WTC11 (cell line): ENCODE data around the gene WSCD1. TPM values are rescaled to one million over a fixed set of nuclear protein-coding genes. Genes with fewer than 3 reads are reported as not detected.

ENCODE experiments used
- ATAC-seq: fragments of 200-7000 bp; cut with Tn5 transposase; 2 replicates; pipeline ENCODE4 v1.10.0; 2021; ENCODE audit warnings: mild to moderate bottlenecking, moderate library complexity
- CTCF ChIA-PET: fragments of 300-600 bp; sonication (Branson Sonifier 250); formaldehyde crosslinking; loops from one replicate; lab custom pipeline; 2021; ENCODE audit warnings: antibody characterized with exemption; lab: Charles Lee
- POLR2A ChIA-PET: fragments of 350-600 bp; sonication (Branson Sonifier 250); formaldehyde crosslinking; loops from one replicate; lab custom pipeline; 2021; ENCODE audit warnings: antibody characterized with exemption; lab: Charles Lee
- DNase-seq: peaks from one replicate; pipeline ENCODE4 v3.0.0; 2021; ENCODE audit warnings: low spot score
- H3K27ac Mint-ChIP-seq: 2 replicates; pipeline ENCODE4 v1.8.0; 2021; ENCODE audit warnings: mixed read lengths
- H3K27me3 Mint-ChIP-seq: 2 replicates; pipeline ENCODE4 v1.8.0; 2021; ENCODE audit warnings: low read depth, mild to moderate bottlenecking, moderate library complexity, mixed read lengths
- H3K36me3 Mint-ChIP-seq: 2 replicates; pipeline ENCODE4 v1.8.0; 2021; ENCODE audit warnings: mixed read lengths
- H3K4me1 Mint-ChIP-seq: 2 replicates; pipeline ENCODE4 v1.8.0; 2022; ENCODE audit warnings: mixed read lengths
- H3K4me3 Mint-ChIP-seq: 2 replicates; pipeline ENCODE4 v1.8.0; 2021; ENCODE audit warnings: mild to moderate bottlenecking, moderate library complexity, mixed read lengths
- H3K9me3 Mint-ChIP-seq: 2 replicates; pipeline ENCODE4 v1.8.0; 2021; ENCODE audit warnings: mixed read lengths
- CREB1 ChIP-seq: sonication (generic); formaldehyde crosslinking; IDR thresholded peaks from 2 replicates; pipeline ENCODE4 v1.8.0; 2023; ENCODE audit warnings: mild to moderate bottlenecking, missing genetic modification reagents
- CTCF ChIP-seq: fragments of 200-600 bp; IDR thresholded peaks from 2 replicates; pipeline ENCODE4 v1.8.0; 2022; ENCODE audit warnings: antibody characterized with exemption
- E2F4 ChIP-seq: sonication (generic); formaldehyde crosslinking; IDR thresholded peaks from 2 replicates; pipeline ENCODE4 v1.8.1; 2022; ENCODE audit warnings: low read depth, mild to moderate bottlenecking, moderate library complexity, missing genetic modification reagents, borderline replicate concordance
- ESRRA ChIP-seq: sonication (generic); formaldehyde crosslinking; IDR thresholded peaks from 2 replicates; pipeline ENCODE4 v1.8.1; 2022; ENCODE audit warnings: mild to moderate bottlenecking, missing genetic modification reagents, borderline replicate concordance
- GTF2I ChIP-seq: fragments of 250-450 bp; sonication (Bioruptor Pico); conservative IDR thresholded peaks from 2 replicates; pipeline ENCODE4 v1.4.0; 2021; ENCODE audit warnings: mild to moderate bottlenecking
- IRF2 ChIP-seq: sonication (generic); formaldehyde crosslinking; IDR thresholded peaks from 2 replicates; pipeline ENCODE4 v1.8.0; 2022; ENCODE audit warnings: low read depth, missing genetic modification reagents, borderline replicate concordance
- NFATC4 ChIP-seq: fragments of 250-450 bp; sonication (Bioruptor Pico); IDR thresholded peaks from 2 replicates; pipeline ENCODE4 v1.9.0; 2021; ENCODE audit warnings: mild to moderate bottlenecking
- NFE2L1 ChIP-seq: sonication (generic); formaldehyde crosslinking; IDR thresholded peaks from 2 replicates; pipeline ENCODE4 v1.8.1; 2023; ENCODE audit warnings: missing genetic modification reagents
- NR1H2 ChIP-seq: sonication (generic); formaldehyde crosslinking; IDR thresholded peaks from 2 replicates; pipeline ENCODE4 v1.9.0; 2021; ENCODE audit warnings: mild to moderate bottlenecking, moderate library complexity, missing genetic modification reagents
- NR2C2 ChIP-seq: sonication (generic); formaldehyde crosslinking; IDR thresholded peaks from 2 replicates; pipeline ENCODE4 v1.8.0; 2022; ENCODE audit warnings: mild to moderate bottlenecking, missing genetic modification reagents
- SMAD3 ChIP-seq: sonication (generic); formaldehyde crosslinking; IDR thresholded peaks from 2 replicates; pipeline ENCODE4 v1.8.0; 2022; ENCODE audit warnings: missing genetic modification reagents, mild to moderate bottlenecking, borderline replicate concordance
- TEAD4 ChIP-seq: sonication (generic); formaldehyde crosslinking; IDR thresholded peaks from 2 replicates; pipeline ENCODE4 v1.8.0; 2022; ENCODE audit warnings: mild to moderate bottlenecking, missing genetic modification reagents
- TP53 ChIP-seq: sonication (generic); formaldehyde crosslinking; IDR thresholded peaks from 2 replicates; pipeline ENCODE4 v1.8.1; 2023; ENCODE audit warnings: mild to moderate bottlenecking, missing genetic modification reagents
- ZNF138 ChIP-seq: sonication (generic); formaldehyde crosslinking; conservative IDR thresholded peaks from 2 replicates; pipeline ENCODE4 v1.8.1; 2022; ENCODE audit warnings: mild to moderate bottlenecking, moderate library complexity, missing genetic modification reagents
- ZNF423 ChIP-seq: fragments of 250-450 bp; sonication (Bioruptor Pico); IDR thresholded peaks from 2 replicates; pipeline ENCODE4 v2.1.2; 2022; ENCODE audit warnings: mild to moderate bottlenecking, moderate library complexity
- ZNF671 ChIP-seq: fragments of 250-450 bp; sonication (Bioruptor Pico); IDR thresholded peaks from 2 replicates; pipeline ENCODE4 v1.8.0; 2021; ENCODE audit warnings: mild to moderate bottlenecking
- ZSCAN18 ChIP-seq: fragments of 250-450 bp; sonication (Bioruptor Pico); IDR thresholded peaks from 2 replicates; pipeline ENCODE4 v2.1.2; 2022; ENCODE audit warnings: mild to moderate bottlenecking, moderate library complexity
- total RNA-seq: library from RNA; stranded (reverse); gene quantifications from 3 replicates; pipeline ENCODE4 v1.2.3, GENCODE V29; 2021
- TF ChIP-seq, protein P1 (sequence below): sonication (generic); formaldehyde crosslinking; IDR thresholded peaks from 2 replicates; pipeline ENCODE4 v1.8.0; 2022; ENCODE audit warnings: mild to moderate bottlenecking, missing genetic modification reagents
- TF ChIP-seq, protein P2 (sequence below): sonication (generic); formaldehyde crosslinking; IDR thresholded peaks from 2 replicates; pipeline ENCODE4 v1.8.0; 2022; ENCODE audit warnings: mild to moderate bottlenecking, missing genetic modification reagents
- TF ChIP-seq, protein P3 (sequence below): sonication (generic); formaldehyde crosslinking; IDR thresholded peaks from 2 replicates; pipeline ENCODE4 v1.8.0; 2022; ENCODE audit warnings: missing genetic modification reagents
- TF ChIP-seq, protein P4 (sequence below): sonication (generic); formaldehyde crosslinking; IDR thresholded peaks from 2 replicates; pipeline ENCODE4 v1.8.1; 2023; ENCODE audit warnings: mild to moderate bottlenecking, missing genetic modification reagents

Gene WSCD1
- total RNA-seq, 1 experiment from 2014 or later = 57.5 TPM

GRCh38 chr17:6065351-6065750, 4.8 kb upstream of the WSCD1 start (continued):
- TF ChIP-seq ZNF671 = no peak
- no peak for TF ChIP-seq ZNF138 (CRISPR knock-in tag)
- TF ChIP-seq E2F4 (CRISPR knock-in tag) = no peak
- TF ChIP-seq IRF2 (CRISPR knock-in tag) = no peak
- TF ChIP-seq ZSCAN18 (CRISPR knock-in tag) = no peak

GRCh38 chr17:6066183-6066948, 3.8 kb upstream of the WSCD1 start:
- ATAC-seq = no peak
- H3K4me3 Mint-ChIP-seq = no peak overlapping the region
- no peak for DNase-seq
- H3K36me3 Mint-ChIP-seq = no peaks in the 10 kb centered on the region
- H3K4me1 Mint-ChIP-seq = peaks cover 16% of the 10 kb centered on the region
- no peak overlapping the region for H3K27ac Mint-ChIP-seq
- no peak for TF ChIP-seq ESRRA (CRISPR knock-in tag)
- no peak for TF ChIP-seq TP53
- TF ChIP-seq, protein P1, sequence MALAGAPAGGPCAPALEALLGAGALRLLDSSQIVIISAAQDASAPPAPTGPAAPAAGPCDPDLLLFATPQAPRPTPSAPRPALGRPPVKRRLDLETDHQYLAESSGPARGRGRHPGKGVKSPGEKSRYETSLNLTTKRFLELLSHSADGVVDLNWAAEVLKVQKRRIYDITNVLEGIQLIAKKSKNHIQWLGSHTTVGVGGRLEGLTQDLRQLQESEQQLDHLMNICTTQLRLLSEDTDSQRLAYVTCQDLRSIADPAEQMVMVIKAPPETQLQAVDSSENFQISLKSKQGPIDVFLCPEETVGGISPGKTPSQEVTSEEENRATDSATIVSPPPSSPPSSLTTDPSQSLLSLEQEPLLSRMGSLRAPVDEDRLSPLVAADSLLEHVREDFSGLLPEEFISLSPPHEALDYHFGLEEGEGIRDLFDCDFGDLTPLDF = no peak
- TF ChIP-seq TEAD4 (CRISPR knock-in tag) = no peak
- TF ChIP-seq NFATC4 (CRISPR knock-in tag) = no peak
- TF ChIP-seq SMAD3 (CRISPR knock-in tag) = no peak
- no peak for TF ChIP-seq GTF2I (CRISPR knock-in tag)
- no peak for TF ChIP-seq ZNF423
- TF ChIP-seq NFE2L1 = no peak
- TF ChIP-seq NR1H2 = no peak
- TF ChIP-seq, protein P2, sequence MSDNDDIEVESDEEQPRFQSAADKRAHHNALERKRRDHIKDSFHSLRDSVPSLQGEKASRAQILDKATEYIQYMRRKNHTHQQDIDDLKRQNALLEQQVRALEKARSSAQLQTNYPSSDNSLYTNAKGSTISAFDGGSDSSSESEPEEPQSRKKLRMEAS (CRISPR knock-in tag) = no peak
- TF ChIP-seq, protein P3, sequence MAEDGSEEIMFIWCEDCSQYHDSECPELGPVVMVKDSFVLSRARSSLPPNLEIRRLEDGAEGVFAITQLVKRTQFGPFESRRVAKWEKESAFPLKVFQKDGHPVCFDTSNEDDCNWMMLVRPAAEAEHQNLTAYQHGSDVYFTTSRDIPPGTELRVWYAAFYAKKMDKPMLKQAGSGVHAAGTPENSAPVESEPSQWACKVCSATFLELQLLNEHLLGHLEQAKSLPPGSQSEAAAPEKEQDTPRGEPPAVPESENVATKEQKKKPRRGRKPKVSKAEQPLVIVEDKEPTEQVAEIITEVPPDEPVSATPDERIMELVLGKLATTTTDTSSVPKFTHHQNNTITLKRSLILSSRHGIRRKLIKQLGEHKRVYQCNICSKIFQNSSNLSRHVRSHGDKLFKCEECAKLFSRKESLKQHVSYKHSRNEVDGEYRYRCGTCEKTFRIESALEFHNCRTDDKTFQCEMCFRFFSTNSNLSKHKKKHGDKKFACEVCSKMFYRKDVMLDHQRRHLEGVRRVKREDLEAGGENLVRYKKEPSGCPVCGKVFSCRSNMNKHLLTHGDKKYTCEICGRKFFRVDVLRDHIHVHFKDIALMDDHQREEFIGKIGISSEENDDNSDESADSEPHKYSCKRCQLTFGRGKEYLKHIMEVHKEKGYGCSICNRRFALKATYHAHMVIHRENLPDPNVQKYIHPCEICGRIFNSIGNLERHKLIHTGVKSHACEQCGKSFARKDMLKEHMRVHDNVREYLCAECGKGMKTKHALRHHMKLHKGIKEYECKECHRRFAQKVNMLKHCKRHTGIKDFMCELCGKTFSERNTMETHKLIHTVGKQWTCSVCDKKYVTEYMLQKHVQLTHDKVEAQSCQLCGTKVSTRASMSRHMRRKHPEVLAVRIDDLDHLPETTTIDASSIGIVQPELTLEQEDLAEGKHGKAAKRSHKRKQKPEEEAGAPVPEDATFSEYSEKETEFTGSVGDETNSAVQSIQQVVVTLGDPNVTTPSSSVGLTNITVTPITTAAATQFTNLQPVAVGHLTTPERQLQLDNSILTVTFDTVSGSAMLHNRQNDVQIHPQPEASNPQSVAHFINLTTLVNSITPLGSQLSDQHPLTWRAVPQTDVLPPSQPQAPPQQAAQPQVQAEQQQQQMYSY (CRISPR knock-in tag) = no peak
- TF ChIP-seq CTCF = no peak
- TF ChIP-seq, protein P4, sequence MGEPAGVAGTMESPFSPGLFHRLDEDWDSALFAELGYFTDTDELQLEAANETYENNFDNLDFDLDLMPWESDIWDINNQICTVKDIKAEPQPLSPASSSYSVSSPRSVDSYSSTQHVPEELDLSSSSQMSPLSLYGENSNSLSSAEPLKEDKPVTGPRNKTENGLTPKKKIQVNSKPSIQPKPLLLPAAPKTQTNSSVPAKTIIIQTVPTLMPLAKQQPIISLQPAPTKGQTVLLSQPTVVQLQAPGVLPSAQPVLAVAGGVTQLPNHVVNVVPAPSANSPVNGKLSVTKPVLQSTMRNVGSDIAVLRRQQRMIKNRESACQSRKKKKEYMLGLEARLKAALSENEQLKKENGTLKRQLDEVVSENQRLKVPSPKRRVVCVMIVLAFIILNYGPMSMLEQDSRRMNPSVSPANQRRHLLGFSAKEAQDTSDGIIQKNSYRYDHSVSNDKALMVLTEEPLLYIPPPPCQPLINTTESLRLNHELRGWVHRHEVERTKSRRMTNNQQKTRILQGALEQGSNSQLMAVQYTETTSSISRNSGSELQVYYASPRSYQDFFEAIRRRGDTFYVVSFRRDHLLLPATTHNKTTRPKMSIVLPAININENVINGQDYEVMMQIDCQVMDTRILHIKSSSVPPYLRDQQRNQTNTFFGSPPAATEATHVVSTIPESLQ (CRISPR knock-in tag) = no peak
- no peak for TF ChIP-seq CREB1 (CRISPR knock-in tag)
- TF ChIP-seq NR2C2 (CRISPR knock-in tag) = no peak
- TF ChIP-seq, all 79 proteins: peak for 0
- POLR2A ChIA-PET = no interaction called here
- Mint-ChIP-seq H3K9me3 (no peaks in the 10 kb centered on the region), H3K27me3 (peaks cover 16% of the 10 kb centered on the region)
- CTCF ChIA-PET = no interaction called here
